ENCODE measurements around the gene SHANK1. TPM values are rescaled to one million over a fixed set of nuclear protein-coding genes. Genes with fewer than 3 reads are reported as not detected.

SHANK1 gene
- total RNA-seq, 2 experiments from 2014 or later: not detected

- ATAC-seq (no peak), DNase-seq (no peak)
- ChIA-PET CTCF (interaction anchor here (0.8 to 1.0 kb wide), 2 partner anchors 10 to 165 kb away, joined by 3 read pairs; no protein-coding TSS in a partner anchor), POLR2A (interaction anchor here (1.4 kb wide), 1 partner anchor 83 kb away, joined by 3 read pairs; no protein-coding TSS in a partner anchor)
- Mint-ChIP-seq H3K9me3 (ENCODE audit: low read depth) (no peaks in the 10 kb centered on the region), H3K4me1 (peaks cover 6% of the 10 kb centered on the region), H3K27ac (no peak overlapping the region), H3K27me3 (peaks cover 48% of the 10 kb centered on the region), H3K36me3 (ENCODE audit: low read depth) (no peaks in the 10 kb centered on the region), H3K4me3 (no peak overlapping the region)
- intact Hi-C loops (cut with DNase I, micrococcal nuclease): loop anchor here in 1 of 2 experiments (10.0 kb wide), 1 partner anchor 874 kb away; no protein-coding TSS in a partner anchor
Measured at GRCh38 chr19:50720181-50720920, 749 bp upstream of the SHANK1 start.

GRCh38 chr19:50719119-50719435, 525 bp downstream of the SHANK1 start:
- POLR2A ChIA-PET: no interaction called here
- no peak for DNase-seq

GRCh38 chr19:50718255-50719118, 1.1 kb downstream of the SHANK1 start:
- no peak for ATAC-seq
- POLR2A ChIA-PET: no interaction called here
- no peaks in the 10 kb centered on the region for H3K36me3 Mint-ChIP-seq (ENCODE audit: low read depth)
- intact Hi-C loops (cut with DNase I, micrococcal nuclease): no loop called here
- H3K9me3 Mint-ChIP-seq (ENCODE audit: low read depth): no peaks in the 10 kb centered on the region
- DNase-seq: peak; percentile 41
- peaks cover 53% of the 10 kb centered on the region for H3K27me3 Mint-ChIP-seq
- no peak overlapping the region for H3K4me3 Mint-ChIP-seq
- CTCF ChIA-PET: interaction anchor here (0.6 kb wide), 1 partner anchor 65 kb away, joined by 3 read pairs; no protein-coding TSS in a partner anchor
- peaks cover 2% of the 10 kb centered on the region for H3K4me1 Mint-ChIP-seq
- H3K27ac Mint-ChIP-seq: no peak overlapping the region

More at GRCh38 chr19:50719119-50719435, 525 bp downstream of the SHANK1 start:
- Mint-ChIP-seq H3K27me3 (peaks cover 55% of the 10 kb centered on the region), H3K27ac (no peak overlapping the region), H3K36me3 (ENCODE audit: low read depth) (no peaks in the 10 kb centered on the region), H3K4me1 (peaks cover 4% of the 10 kb centered on the region), H3K4me3 (no peak overlapping the region), H3K9me3 (ENCODE audit: low read depth) (no peaks in the 10 kb centered on the region)
- no peak for ATAC-seq
- intact Hi-C loops (cut with DNase I, micrococcal nuclease): no loop called here
- CTCF ChIA-PET: no interaction called here

GRCh38 chr19:50717891-50718254, 1.7 kb downstream of the SHANK1 start:
- Mint-ChIP-seq H3K4me3 (no peak overlapping the region), H3K9me3 (ENCODE audit: low read depth) (no peaks in the 10 kb centered on the region), H3K27me3 (peaks cover 55% of the 10 kb centered on the region), H3K4me1 (peaks cover 6% of the 10 kb centered on the region), H3K36me3 (ENCODE audit: low read depth) (no peaks in the 10 kb centered on the region), H3K27ac (no peak overlapping the region)
- ChIA-PET POLR2A (no interaction called here), CTCF (interaction anchor here (1.1 kb wide), 1 partner anchor 162 kb away, joined by 3 read pairs; no protein-coding TSS in a partner anchor)
- ATAC-seq (no peak), DNase-seq (no peak)
- intact Hi-C loops (cut with DNase I, micrococcal nuclease): no loop called here

DNA sequence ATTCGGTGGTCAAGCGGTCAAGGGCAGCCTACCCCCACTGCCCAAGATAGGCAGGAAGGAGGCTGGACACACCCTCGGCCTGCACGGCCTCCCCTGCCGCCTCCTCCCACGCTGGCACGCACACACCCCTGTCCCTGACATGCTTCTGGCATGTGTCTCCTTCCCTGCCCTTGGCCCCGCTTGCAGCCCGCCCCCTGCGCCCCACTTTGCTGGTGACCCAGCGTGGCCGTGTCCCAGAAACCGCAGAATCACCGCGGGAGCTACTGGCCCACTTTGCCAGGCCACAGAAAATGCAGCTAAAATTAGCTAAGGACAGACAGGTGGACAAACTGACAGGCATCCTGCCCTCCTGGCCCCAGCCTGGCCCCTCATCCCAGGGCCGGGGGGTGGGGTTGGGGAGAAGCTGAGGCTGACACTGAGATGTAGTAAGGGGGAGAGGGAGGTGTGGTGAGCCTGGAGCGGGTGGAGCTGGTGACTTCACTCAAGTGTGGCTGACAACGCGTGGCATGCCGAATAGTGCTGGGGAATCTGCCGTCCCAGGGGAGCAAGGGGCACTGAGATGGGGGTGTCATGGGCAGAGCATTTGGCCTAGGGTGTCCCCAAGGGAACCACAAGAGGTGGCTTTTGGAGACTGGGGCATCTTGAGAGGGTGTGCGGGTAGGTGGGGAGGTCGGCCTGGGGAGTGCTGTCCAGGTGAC, 2.4 kb downstream of the SHANK1 start:
- intact Hi-C loops (cut with DNase I, micrococcal nuclease): no loop called here
- DNase-seq (no peak), ATAC-seq (no peak)
- H3K4me3 Mint-ChIP-seq: no peak overlapping the region
- H3K27ac Mint-ChIP-seq: no peak overlapping the region
- H3K27me3 Mint-ChIP-seq: peaks cover 55% of the 10 kb centered on the region
- POLR2A ChIA-PET: no interaction called here
- no peaks in the 10 kb centered on the region for H3K9me3 Mint-ChIP-seq (ENCODE audit: low read depth)
- CTCF ChIA-PET: interaction anchor here (1.1 kb wide), 1 partner anchor 161 kb away, joined by 3 read pairs; no protein-coding TSS in a partner anchor
- H3K36me3 Mint-ChIP-seq (ENCODE audit: low read depth): no peaks in the 10 kb centered on the region
- H3K4me1 Mint-ChIP-seq: peaks cover 7% of the 10 kb centered on the region

DNA sequence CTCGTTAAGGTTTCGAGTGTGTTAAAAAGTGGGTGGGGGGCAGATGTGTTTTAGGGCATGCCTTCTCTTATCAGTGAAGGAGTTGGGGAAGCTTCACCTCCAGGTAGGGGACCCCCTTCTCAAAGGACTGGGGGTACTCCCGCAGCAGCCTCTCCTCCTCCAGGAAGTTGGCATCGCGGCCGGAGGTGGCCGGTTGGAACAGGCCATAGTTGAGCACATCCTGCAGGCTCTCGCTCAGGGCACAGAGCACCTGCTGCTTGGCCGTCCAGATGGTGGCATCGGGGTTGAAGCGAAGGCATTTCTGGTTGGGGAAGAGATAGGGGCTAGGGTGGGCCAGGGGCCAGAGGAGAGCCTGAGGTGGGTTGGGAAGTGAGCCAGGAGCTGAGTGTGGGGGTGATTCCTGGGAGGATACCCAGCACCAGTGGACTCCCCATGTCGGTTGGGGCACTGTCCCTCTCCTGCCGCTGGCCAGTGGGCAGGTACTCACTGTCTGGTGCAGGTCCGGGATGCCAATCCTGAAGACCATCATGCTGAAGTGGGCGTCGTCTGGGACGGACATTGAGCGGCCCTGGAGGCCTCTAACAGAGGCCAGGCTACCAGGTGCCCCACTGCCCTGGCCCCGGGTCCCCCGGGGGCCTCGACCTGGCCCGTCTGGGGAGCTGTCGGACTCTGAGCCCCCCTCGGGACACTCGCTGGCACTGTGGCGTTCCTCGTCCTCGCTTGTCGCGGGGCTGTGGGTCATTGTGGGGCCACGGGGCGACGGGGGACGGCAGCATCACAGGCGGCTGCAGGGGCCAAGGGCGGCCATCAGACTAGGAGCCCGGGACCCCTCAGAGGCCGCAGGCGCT, 3.2 kb downstream of the SHANK1 start:
- ATAC-seq: no peak
- ChIA-PET POLR2A (no interaction called here), CTCF (interaction anchor here (0.6 to 1.1 kb wide), 3 partner anchors 47 to 160 kb away, joined by 3 to 5 read pairs (median 3); no protein-coding TSS in a partner anchor)
- Mint-ChIP-seq H3K27ac (no peak overlapping the region), H3K4me1 (peaks cover 7% of the 10 kb centered on the region), H3K9me3 (ENCODE audit: low read depth) (no peaks in the 10 kb centered on the region), H3K36me3 (ENCODE audit: low read depth) (no peaks in the 10 kb centered on the region), H3K27me3 (peaks cover 53% of the 10 kb centered on the region), H3K4me3 (no peak overlapping the region)
- intact Hi-C loops (cut with DNase I, micrococcal nuclease): no loop called here
- no peak for DNase-seq

- ATAC-seq (no peak), DNase-seq (no peak)
- Mint-ChIP-seq H3K36me3 (ENCODE audit: low read depth) (no peaks in the 10 kb centered on the region), H3K27ac (no peak overlapping the region), H3K4me1 (peaks cover 5% of the 10 kb centered on the region), H3K4me3 (no peak overlapping the region), H3K9me3 (ENCODE audit: low read depth) (no peaks in the 10 kb centered on the region), H3K27me3 (peaks cover 48% of the 10 kb centered on the region)
- intact Hi-C loops (cut with DNase I, micrococcal nuclease): no loop called here
- ChIA-PET POLR2A (interaction anchor here (0.7 kb wide), 1 partner anchor 19 kb away, joined by 3 read pairs; no protein-coding TSS in a partner anchor), CTCF (interaction anchor here (0.7 to 1.0 kb wide), 4 partner anchors 9 to 208 kb away, joined by 3 read pairs; partner anchors contain the start of gene CLEC11A)
Measured at GRCh38 chr19:50713556-50714236, 5.9 kb downstream of the SHANK1 start.

- Mint-ChIP-seq H3K36me3 (ENCODE audit: low read depth) (no peaks in the 10 kb centered on the region), H3K9me3 (ENCODE audit: low read depth) (no peaks in the 10 kb centered on the region), H3K4me1 (peaks cover 5% of the 10 kb centered on the region), H3K4me3 (no peak overlapping the region), H3K27me3 (peaks cover 48% of the 10 kb centered on the region), H3K27ac (no peak overlapping the region)
- ChIA-PET CTCF (interaction anchor here (0.7 kb wide), 1 partner anchor 22 kb away, joined by 3 read pairs; no protein-coding TSS in a partner anchor), POLR2A (no interaction called here)
- intact Hi-C loops (cut with DNase I, micrococcal nuclease): no loop called here
- DNase-seq (no peak), ATAC-seq (no peak)
Measured at GRCh38 chr19:50712833-50713232, 6.8 kb downstream of the SHANK1 start.

DNA sequence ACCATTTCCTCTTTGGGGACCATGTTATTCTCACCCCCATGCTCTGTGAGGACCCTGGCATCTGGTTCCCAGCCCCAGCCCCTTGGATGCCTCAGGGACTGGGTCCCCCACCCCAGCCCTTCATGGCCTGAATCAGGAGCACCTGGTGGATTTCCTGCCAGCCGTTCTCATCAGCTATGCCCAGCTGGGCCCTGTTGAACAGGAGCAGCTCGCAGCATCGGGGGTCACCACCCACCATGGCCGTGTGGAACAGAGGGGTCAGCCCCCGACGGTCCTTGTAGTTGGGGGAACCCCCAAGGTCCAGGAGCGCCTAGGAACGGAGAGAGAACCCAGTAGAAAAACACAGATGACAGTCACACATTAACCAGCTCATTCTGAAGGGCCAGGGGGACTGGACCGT, 7.8 kb downstream of the SHANK1 start:
- intact Hi-C loops (cut with DNase I, micrococcal nuclease): no loop called here
- no peaks in the 10 kb centered on the region for H3K9me3 Mint-ChIP-seq (ENCODE audit: low read depth)
- DNase-seq (no peak), ATAC-seq (no peak)
- H3K36me3 Mint-ChIP-seq (ENCODE audit: low read depth): no peaks in the 10 kb centered on the region
- peaks cover 39% of the 10 kb centered on the region for H3K27me3 Mint-ChIP-seq
- POLR2A ChIA-PET: no interaction called here
- CTCF ChIA-PET: no interaction called here
- peaks cover 5% of the 10 kb centered on the region for H3K4me1 Mint-ChIP-seq
- no peak overlapping the region for H3K27ac Mint-ChIP-seq
- H3K4me3 Mint-ChIP-seq: no peak overlapping the region

DNA sequence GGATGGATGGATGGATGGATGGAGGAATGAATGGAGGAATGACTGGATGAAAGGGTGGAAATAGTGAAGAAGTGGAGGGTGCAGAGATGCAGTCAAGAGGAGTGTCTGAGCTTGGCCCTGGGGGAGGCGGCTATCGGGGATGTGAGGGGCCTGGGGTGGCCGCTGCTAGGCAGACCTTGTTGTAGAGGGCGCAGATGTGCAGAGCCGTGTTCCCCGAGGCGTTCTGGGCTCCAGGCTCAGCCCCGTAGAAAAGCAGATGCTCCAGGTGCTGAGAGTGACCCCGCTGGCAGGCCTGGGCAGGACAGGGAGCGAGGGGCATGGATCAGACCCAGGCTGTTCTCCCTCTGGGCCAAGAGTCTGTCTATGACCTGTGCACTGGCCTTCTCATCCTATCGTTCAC, 8.4 kb downstream of the SHANK1 start:
- no peaks in the 10 kb centered on the region for H3K9me3 Mint-ChIP-seq (ENCODE audit: low read depth)
- no peaks in the 10 kb centered on the region for H3K36me3 Mint-ChIP-seq (ENCODE audit: low read depth)
- POLR2A ChIA-PET: no interaction called here
- H3K27ac Mint-ChIP-seq: no peak overlapping the region
- no peak overlapping the region for H3K4me3 Mint-ChIP-seq
- H3K4me1 Mint-ChIP-seq: peaks cover 5% of the 10 kb centered on the region
- DNase-seq (no peak), ATAC-seq (no peak)
- intact Hi-C loops (cut with DNase I, micrococcal nuclease): no loop called here
- CTCF ChIA-PET: interaction anchor here (1.0 kb wide), 1 partner anchor 310 kb away, joined by 3 read pairs; no protein-coding TSS in a partner anchor
- peaks cover 39% of the 10 kb centered on the region for H3K27me3 Mint-ChIP-seq
